Anterior cingulate cortex (tissue), 58 donors: ENCODE measurements around the gene CTTN.

Source experiments
- DNase-seq, 58 donors: peaks; one replicate each; lab custom pipeline; 2025; lab: John Stamatoyannopoulos, UW

CTTN gene

DNA sequence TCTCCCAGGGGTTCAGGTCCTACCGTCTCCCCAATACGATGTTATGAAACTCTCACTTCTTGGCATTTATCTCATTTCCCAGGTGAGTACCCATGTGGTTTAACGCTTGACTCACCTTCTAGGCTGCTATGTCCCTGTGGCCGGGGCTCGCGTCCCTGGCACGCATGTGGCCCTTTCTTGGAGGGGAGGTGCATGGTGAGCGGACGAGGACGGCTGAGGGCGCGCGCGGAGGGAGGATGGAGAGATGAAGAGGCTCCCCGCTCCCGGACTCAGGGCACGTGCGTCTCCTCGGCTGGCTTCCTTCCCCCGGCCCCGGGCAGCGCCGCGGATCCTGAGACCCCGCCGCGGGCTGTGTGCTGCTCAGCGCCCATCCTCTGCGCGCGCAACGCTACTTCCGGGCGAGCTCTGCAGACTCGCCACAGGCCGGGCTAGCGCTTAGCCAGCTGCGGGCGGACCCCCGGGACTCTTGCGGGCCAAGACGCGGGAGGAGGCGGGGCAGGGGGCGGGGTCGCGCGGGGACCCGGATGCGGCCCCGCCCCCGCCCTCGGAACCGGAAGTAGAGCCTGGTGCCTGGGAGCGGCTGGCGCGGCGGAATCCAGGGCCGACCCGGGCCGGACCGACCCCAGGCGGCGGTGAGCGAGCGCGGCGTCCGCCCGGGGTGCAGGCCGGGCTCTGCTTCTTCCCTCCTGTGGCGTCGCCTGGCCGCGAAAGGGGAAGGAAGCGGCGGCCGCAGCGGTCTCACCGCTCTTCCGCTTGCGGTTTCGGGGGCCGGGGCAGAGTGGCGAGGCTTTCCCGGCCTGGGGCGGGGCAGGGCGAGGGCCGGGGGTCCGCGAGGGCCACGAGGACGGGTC is at the start of gene CTTN:
CTTN (plus strand) TSS at position 547 of the 851 bp plus-strand sequence. CDS start 8,769 bp downstream, outside the sequence.
- peak in 57 of 58 donors; percentile 25 to 84 (median 72) for DNase-seq

DNA sequence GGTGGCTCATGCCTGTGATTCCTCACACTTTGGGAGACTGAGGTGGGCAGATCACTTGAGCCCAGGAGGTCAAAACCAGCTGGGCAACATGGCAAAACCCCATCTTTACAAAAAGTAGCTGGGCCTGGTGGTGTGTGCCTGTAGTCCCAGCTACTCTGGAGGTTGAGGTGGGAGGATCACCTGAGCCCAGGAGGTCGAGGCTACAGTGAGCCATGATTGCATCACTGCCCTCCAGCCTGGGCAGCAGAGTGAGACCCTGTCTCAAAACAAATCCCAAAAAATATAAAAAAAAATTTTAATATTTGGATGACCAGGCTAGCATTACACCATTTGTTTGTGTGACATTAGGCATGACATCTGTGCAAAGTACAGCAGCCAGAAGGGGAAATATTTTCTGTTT is 49.7 kb upstream of the CTTN start:
- DNase-seq, result no peak

DNA sequence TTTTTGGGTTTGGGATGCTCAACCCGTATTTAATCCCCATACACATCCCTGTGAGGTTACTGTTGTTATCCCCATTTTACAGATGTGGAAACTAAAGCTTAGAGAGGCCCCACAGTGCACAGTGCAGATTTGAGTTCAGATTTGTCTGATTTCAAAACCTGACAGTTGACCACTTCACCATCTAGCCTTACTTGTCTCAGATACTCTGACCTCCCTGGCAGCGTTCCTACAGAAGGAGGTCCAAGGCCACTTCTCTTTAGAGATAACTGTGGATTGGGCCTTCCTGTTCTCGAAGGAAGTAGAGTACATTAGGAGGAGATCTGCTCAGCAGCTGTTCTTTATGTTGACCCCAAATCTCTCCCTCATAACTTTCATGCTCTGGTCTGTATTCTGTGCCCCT is 46.7 kb upstream of the CTTN start:
- DNase-seq, result no peak

DNA sequence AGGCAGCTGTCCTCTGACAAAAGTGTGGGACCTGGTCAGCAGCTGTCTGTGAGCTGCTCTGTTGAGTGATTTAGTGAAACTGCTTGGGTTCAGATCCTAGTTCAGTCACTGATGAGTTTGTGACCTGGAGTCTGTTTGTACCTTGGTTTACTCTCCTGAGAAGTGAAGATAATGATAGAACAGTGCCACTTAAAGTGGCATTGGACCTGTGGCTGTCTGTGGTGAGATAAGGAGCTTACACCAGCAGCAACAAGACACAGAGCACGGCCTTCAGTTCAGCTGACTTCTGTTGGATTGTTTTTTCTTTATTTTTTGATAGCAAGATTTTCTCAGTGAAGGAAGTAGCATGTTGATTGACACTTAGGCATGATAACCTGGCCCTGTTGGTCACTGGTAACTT is 46.2 kb upstream of the CTTN start:
- DNase-seq, result no peak

- no peak for DNase-seq
These were observed 45.7 kb upstream of the CTTN start for GRCh38 chr11:70352601-70353000.

DNA sequence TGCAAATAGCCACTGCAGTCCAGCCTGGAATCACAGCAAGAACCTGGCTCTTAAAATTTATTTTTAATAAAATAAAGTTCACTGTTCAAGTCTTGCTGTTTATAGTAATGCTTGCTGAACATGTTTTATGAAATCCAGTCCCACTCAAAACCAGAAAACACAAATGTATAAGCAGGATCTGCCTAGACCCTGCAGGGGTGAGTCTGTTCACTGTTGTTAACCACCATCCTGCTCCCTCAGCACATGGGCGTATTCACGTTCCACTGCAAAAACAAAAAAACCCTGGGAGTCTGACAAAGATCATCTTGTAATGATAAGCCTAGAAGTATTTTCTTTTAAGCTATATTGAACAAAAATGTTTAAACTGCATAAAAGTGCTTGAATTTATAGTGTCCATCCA is 45.0 kb upstream of the CTTN start:
- no peak for DNase-seq

GRCh38 chr11:70353900-70354568 is 44.3 kb upstream of the CTTN start:
- no peak for DNase-seq

GRCh38 chr11:70354629-70355028 is 43.7 kb upstream of the CTTN start:
- DNase-seq, result no peak

GRCh38 chr11:70358753-70359152 is 39.6 kb upstream of the CTTN start:
- no peak for DNase-seq

DNA sequence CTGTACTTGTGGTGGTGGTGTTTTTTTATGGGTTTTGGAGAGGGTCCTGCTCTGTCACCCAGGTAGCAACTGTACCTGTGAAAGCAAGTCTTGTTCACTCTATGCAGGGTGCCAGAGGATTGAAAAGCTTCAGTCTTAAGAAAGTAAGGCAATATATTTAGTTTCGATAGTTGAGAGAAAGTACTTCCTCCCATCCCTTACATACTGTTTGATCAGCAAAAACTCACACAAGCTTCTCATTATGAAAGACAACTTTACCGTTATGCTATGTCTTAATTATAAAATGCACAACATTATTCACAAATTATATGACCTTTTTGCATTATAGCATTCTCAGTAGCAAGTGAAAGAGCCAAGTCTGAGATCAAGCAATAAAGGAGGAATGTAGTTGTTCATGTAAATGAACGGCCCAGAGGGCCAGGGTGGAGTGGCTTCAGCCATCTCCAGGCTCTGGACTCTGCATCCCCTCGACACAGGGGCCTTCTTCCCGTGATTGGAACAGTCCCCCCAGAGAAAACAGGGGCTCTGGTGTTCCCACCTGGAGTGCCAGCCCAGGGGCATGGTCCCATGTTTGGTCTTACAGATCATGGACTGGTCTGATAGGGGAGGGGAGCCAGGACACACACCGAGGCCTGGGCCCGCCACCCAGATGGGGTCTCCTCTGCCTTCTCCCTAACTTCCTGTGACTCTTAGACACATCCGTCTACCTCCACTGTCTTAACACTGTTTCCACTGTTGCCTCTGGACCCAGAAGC is 38.7 kb upstream of the CTTN start:
- DNase-seq, result no peak

DNA sequence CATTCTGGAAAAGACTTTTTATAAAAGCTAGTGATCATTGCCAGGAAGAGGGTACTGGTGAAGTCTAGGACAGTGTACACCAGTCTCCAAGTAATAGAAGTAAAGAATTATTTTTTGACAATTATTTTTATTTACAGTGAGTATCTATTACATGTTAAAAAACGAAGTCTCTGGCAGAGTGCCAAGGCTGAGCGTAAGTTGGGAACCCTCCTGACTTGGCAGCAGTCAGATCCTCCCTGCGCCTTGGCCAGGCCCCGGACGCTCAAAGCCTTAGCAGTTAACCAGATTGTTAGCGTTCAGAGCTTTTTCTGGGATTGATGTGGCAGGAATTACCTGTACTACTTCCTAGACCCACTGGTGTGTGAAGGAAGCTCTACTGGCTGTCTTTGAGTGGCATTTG is 38.1 kb upstream of the CTTN start:
- DNase-seq, result peak in 1 of 58 donors; percentile 21

DNA sequence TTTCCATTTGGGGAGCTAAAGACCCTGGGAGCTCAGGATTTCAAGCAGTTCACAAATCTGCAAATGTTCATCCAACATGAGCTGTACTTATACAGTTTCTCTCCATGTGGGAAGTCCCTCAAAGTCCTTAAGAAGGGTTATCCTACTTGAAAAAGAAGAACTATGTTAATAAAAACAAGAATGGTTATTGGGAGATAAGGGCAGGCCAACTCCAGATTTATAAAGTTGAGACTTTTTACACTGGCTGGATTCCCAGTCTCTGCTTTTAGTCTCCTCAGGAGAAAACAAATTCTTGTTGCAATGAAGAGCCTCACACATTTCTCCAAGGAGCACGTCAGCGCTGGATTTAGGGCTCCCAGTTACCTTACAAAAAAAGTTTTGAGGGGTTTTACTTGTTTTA is 34.2 kb upstream of the CTTN start:
- DNase-seq, result no peak

- no peak for DNase-seq
These were observed 33.4 kb upstream of the CTTN start for GRCh38 chr11:70364745-70365543.

- DNase-seq, result no peak
These were observed 32.8 kb upstream of the CTTN start for GRCh38 chr11:70365544-70365927.

DNA sequence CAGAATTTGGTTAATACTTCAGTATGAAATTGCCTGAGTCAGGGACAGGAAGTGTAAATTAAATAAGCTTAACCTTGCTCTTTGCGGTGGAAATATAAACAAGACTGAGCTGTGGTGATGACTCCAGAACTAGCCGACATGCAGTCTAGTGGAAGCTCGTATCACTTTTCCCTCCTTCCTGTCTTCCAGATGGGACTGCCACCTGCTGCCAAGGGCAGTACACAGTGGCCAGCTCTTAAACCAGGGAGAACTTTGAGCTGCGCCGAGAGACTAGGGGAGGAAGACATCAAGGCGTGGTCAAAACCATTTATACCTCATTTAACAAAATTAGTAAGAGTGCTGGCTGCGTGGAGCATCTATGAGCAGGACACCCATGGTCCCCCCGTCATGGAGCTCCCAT is 31.3 kb upstream of the CTTN start:
- DNase-seq, result no peak

GRCh38 chr11:70368961-70369360 is 29.4 kb upstream of the CTTN start:
- no peak for DNase-seq

GRCh38 chr11:70371241-70371640 is 27.1 kb upstream of the CTTN start:
- no peak for DNase-seq

DNA sequence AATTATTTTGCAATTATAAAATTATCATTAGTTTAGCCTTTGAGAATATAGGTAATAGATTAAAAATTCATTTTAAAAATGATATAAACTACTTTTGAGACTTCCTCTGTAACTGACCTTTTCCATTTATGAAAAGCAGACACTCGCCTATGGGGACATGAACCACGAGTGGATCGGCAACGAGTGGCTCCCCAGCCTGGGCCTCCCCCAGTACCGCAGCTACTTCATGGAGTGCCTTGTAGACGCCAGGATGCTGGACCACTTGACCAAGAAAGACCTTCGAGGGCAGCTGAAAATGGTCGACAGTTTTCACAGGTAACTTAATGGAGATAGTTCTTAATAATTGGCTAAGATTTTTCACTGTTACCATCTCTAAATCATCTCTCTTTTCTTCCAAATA is 26.3 kb upstream of the CTTN start:
- no peak for DNase-seq

DNA sequence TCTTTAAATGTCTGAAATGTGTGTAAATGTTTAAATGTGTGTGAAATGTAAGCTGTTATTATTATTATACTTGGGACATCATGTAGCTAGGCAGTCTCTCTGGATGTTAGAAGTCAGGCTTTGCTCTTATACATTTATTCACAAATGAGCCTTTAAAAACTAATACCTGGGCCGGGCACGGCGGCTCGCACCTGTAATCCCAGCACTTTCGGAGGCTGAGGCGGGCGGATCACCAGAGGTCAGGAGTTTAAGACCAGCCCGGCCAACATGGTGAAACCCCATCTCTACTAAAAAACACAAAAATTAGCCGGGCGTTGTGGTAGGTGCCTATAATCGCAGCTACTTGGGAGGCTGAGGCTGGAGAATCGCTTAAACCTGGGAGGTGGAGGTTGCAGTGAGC is 21.7 kb upstream of the CTTN start:
- no peak for DNase-seq

DNA sequence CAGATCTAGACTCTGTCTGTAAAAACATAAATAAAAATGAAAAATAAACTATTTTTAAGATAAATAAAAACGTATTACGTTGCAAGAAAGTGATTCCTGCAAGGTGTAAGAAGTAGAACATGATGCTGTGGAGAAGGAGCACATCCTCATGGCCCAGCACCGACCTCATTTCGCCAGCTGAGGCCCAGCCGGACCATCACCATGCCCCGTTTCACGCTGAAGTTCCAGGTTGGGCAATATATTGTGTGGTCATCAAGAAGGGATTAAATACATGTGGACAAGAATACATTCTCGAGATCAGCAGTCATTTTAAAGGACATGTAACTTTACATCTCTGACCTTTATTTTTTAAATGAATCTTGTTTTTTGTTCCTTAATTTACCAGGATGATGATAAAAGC is 20.7 kb upstream of the CTTN start:
- no peak for DNase-seq
